Breast epithelium (tissue), 3 donors: ENCODE data around the gene CTDSPL.

Experiments used
- POLR2A ChIP-seq: fragments of 450-650 bp; IDR thresholded peaks from one replicate; pipeline ENCODE4 v1.6.1; 2016; ENCODE audit warnings: antibody characterized with exemption, mild to moderate bottlenecking, moderate library complexity
- POLR2AphosphoS5 ChIP-seq, 3 donors: sonication (generic); formaldehyde crosslinking; IDR thresholded peaks; one replicate each; pipeline ENCODE4 v1.6.1; 2017; ENCODE audit warnings: antibody characterized with exemption in 3 of 3
- TF ChIP-seq, protein P1 (sequence below), 3 donors: fragments of 450-650 bp; IDR thresholded peaks; one replicate each; pipeline ENCODE4 v1.5.1; 2016 to 2017; ENCODE audit warnings: antibody characterized with exemption in 3 of 3, mild to moderate bottlenecking in 3 of 3, moderate library complexity in 3 of 3

DNA sequence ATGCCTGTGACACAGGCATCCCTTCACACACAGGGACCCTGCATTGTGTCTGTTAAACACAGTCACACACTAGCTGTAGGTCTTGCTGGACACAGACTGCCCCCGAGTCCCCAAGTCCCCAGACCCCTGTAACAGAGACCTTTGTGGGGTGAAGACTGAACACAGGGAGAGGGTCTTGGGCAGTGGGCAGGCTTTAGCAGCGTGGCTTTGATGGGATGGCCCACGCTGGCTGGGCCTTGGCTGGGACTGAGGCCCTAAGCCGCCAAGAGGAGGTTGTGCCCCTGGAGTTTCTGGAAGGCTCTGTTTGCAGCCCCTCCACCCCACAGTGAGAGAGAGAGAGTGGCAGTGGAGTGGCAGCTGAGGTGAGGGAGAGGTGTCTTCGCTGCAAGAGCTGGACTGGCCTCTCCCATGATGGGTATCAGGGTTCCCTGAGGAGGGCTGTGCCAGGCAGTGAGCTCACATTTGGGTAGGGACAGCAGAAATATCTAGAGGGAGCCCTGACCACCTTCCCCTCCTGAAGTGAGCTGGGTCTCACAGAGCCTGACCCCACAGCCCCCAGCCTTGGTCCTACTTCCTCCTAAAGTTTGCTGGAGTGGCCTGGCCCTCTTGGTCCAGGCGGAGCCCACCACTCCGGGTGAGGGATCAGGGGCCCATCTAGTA lies 128.3 kb downstream of the CTDSPL start:
- TF ChIP-seq, protein P1, sequence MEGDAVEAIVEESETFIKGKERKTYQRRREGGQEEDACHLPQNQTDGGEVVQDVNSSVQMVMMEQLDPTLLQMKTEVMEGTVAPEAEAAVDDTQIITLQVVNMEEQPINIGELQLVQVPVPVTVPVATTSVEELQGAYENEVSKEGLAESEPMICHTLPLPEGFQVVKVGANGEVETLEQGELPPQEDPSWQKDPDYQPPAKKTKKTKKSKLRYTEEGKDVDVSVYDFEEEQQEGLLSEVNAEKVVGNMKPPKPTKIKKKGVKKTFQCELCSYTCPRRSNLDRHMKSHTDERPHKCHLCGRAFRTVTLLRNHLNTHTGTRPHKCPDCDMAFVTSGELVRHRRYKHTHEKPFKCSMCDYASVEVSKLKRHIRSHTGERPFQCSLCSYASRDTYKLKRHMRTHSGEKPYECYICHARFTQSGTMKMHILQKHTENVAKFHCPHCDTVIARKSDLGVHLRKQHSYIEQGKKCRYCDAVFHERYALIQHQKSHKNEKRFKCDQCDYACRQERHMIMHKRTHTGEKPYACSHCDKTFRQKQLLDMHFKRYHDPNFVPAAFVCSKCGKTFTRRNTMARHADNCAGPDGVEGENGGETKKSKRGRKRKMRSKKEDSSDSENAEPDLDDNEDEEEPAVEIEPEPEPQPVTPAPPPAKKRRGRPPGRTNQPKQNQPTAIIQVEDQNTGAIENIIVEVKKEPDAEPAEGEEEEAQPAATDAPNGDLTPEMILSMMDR (IDR thresholded peaks at IDR 0.05): no peak
- TF ChIP-seq POLR2AphosphoS5 (IDR thresholded peaks at IDR 0.05) (no peak), POLR2A (no peak)
